HG03432 (cell line): ENCODE measurements around the gene CDC42BPB.

Source experiments
- ATAC-seq: cut with Tn5 transposase; IDR thresholded peaks from one replicate; pipeline ENCODE4 v1.9.1; 2021; ENCODE audit warnings: mild to moderate bottlenecking, moderate library complexity; ENCODE audit not compliant: unreplicated experiment

The CDC42BPB gene

DNA sequence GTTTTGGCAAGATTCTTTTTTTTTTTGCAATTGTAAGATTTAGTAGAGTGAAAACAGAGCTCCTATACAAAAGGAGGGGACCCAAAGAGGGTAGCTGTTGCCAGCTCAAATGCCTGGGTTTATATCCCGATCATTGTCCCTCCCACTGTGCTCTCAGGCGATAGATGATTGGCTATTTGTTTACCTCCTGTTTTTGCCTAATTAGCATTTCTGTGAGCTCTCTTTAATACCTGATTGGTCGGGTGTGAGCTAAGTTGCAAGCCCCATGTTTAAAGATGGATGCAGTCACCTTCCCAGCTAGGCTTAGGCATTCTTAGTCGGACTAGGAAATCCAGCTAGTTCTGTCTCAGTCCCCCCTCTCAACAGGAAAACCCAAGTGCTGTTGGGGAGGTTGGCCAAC is 39.0 kb upstream of the CDC42BPB start:
- no peak for ATAC-seq

DNA sequence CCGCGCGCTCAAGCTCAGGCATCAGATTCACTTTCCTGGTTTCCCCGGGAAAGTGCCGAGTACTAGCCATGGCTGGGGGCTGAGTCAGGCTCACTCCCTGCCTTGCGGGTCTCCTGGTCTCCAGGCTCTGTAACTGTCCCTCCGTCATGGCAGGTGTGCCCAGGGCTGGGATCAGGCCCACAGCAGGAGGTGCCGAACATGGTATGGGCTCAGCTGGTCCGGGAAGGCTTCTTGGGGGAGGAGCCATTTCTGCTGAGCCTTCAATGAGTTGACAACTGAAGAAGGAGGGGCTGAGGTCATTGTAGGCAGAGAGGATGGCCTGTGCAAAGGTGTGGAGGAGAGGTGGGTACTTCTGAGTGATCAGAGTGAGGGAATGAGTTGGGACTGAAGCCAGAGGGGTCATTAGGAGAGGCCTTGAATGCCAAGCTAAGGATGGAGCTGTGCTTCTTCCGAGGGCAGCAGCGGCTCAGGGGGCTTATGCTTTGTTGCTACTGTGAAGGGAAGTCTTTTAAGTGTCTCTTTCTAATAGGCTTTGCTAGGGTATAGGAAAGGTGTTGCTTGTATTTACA is 37.9 kb upstream of the CDC42BPB start:
- ATAC-seq: no peak

DNA sequence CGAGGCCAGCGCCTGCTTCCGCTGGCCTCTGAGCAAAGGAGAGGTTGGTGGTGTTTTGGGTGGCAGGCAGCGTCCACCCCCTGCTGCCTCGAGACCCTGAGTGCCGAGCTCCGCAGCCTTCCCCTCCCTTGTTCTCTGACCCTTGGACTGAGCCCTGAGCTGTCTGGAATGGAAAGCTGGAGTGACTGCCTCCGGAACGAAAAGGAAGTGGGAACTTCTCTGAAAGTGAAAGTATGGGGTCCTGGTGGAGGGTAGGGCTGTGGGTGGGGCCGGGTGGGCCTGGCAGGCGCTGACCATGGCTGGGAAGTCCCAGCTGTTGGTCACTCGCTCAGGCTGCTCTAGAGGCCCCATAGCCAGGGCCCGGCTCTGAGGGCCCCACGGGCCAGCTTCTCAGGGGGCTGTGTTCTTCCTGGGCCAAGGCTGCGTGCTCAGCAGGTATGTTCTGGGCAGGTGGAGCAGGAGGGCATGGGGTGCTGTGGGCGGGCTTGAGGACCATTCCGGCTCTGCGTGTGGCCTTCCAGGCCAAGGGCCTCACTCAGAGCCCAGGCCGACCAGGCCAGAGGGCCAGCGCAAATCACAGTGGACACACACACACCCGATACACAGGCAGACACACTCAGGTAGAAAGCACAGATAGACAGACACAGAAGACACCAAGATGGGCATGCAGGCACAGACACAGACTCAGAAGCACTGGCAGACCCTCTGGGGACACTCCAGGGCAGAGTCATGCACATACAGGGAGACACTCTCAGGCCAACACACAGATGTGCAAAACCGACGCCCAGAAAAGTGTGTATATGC is 37.3 kb upstream of the CDC42BPB start, which contains the start of gene EXOC3L4:
Gene EXOC3L4 (plus strand): TSS at position 320 of the 804 bp plus-strand sequence. CDS start 5,495 bp downstream, outside the sequence.
- no peak for ATAC-seq

DNA sequence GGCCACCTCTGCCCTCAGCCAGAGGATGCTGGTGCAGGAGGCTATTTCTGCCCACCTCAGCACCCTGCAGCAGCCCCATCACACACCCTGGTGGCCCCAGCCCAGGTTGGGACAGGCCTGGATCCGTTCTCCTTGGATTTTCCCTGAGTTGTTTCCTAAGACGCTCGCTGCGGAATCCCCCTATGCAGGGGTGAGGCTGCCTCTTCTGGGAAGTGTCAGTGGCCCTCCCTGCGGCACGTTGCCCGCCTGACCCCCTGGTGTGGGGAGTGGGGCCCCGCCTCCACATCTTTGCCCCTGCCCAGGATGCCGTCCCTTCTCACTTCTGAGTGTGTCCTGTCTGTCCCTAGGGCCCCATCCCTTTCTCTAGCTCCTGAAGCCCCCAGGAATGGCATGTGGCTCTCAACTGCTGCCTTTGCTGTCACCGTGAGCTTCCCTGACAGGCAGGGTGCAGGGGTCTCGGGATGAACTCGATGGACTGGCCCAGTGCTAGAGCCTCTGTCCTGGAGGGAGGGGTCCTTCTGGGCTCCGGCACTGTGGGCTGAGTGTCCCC is 36.6 kb upstream of the CDC42BPB start:
- ATAC-seq: no peak

DNA sequence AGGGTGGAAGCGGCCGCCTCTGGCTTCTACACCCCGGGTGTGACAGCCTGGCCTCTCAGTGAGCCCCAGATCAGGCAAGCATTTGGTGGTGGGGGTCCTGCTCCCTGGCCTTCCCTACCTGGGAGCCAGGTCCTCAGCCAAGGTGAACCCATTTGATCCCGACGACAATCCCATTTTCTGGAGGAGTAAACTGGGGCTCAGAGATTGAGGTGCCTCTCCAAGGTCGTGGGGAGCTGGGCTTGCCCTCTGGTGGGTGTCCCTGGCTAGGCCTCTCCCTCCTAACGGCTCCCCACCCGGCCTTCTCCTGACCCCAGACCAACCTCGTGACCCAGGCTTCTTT is 34.5 kb upstream of the CDC42BPB start:
- ATAC-seq: no peak

GRCh38 chr14:103091041-103091882 is 33.9 kb upstream of the CDC42BPB start:
- peak; percentile 61 for ATAC-seq

GRCh38 chr14:103090481-103091020 is 33.2 kb upstream of the CDC42BPB start:
- ATAC-seq: no peak

GRCh38 chr14:103089386-103090335 is 32.3 kb upstream of the CDC42BPB start:
- ATAC-seq: no peak

- ATAC-seq: no peak
These were observed 31.6 kb upstream of the CDC42BPB start for GRCh38 chr14:103088921-103089320.

- no peak for ATAC-seq
These were observed 30.0 kb upstream of the CDC42BPB start for GRCh38 chr14:103087343-103087835.

- no peak for ATAC-seq
These were observed 29.5 kb upstream of the CDC42BPB start for GRCh38 chr14:103086771-103087342.

GRCh38 chr14:103085106-103086091 is 28.1 kb upstream of the CDC42BPB start:
- no peak for ATAC-seq

DNA sequence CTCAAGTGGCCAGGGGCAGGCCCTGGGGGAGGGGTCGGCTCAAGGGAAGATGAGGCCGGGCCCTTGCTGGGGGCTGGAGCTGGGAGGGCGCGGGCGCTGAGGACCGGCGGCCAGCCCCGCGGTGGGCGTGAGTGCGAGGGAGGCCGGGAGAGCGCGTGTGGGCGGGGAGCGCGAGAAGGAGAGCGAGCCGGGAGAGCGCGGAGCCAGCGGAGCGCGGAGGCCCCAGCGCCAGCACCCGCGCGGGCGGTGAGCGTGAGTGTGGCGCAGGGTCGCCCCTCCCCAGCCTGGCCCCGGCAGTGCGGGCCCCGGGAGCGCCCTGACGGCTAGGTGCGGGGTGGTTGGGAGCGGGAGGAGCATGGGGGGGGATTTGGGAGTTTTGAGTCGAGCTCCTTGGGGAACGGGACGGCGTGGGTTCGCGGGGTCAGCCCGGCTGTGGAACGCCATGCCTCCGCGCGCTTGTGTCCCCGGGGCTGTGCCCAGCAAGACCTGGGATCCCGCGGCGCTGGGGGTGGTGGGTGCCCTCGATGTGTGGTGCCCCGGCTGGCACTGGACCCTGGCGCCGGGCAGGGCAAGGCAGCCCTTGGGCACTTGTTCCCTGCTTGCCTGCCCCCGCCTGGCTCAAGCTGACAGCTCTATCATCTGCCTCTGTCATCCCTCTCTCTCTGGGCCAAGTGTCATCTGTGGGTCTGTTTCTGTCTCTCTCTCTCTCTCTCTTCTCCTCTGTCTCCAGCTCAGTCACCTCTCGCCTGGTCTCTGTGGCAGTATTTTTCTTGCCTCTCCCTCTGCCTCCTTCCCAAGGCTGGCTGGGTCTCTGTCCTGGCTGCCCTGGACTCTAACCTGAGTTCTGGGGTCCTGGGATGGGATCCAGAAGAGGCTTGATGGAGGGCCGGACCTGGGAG is 26.9 kb upstream of the CDC42BPB start, which contains the start of gene LBHD2:
Gene LBHD2 (plus strand): TSS at position 190 of the 899 bp plus-strand sequence. CDS start 1,803 bp downstream, outside the sequence.
- no peak for ATAC-seq

DNA sequence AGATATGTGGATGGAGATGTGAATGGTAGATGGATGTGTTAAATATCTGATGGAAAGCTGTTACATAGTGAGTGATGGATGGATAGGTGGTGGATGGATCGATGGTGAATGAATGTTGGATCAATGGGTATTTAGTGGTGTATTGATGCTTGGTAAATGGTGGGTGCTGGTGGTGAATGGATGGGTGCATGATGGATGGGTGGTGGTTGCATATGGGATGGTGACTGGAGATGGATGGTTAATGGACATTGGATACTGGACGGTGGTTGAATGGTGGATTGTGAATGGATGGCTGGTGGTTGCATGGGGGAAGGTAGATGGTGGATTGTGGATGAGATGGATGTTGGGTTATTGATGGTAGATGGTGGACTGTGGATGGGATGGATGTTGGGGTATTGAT is 24.6 kb upstream of the CDC42BPB start:
- no peak for ATAC-seq

DNA sequence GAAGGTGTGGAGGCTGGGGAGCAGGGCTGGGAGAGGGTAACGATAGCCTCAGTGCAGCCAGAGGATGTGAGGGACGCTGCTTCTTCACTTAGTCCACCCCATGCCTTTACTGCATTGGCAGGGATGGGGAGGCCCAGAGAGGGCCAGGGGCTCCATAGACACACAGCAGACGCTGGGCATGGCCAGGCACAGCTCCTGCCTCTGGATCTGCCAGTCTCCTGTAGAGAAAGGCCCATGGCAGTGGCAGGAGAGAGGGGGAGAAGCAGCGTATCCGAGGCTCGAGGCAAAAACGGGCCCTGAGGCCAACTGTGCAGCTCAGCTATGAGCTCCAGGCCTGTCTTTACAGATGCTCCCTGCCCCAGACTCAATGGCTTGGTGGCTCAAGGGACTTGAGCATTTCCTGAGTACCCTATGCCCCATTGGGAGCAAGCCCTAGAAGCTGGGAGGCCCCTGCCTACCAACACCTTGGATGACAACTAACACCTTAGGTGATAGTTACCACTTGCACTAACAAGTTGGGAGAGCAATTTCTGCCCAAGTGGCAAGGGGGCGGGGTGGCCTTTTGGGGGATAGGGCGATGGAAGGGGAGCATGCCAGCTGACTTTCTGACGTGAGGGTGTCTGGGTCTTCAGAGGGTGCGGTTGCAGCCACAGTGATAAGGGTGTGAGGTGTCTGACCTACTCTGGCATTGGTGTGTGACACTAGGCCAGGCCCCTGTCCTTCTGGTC is 21.7 kb upstream of the CDC42BPB start:
- ATAC-seq: no peak

- ATAC-seq: peak; percentile 41
These were observed 21.0 kb upstream of the CDC42BPB start for GRCh38 chr14:103078420-103078749.
